Left lung (tissue), 10 donors: ENCODE measurements around the gene GALNT2. TPM values are rescaled to one million over a fixed set of nuclear protein-coding genes. Genes with fewer than 3 reads are reported as not detected.

Experiments used
- ATAC-seq: fragments of 200-7000 bp; cut with Tn5 transposase; one replicate; pipeline ENCODE4 v1.9.1; 2020; ENCODE audit warnings: moderate library complexity
- DNase-seq, 4 donors: peaks; one replicate each; pipeline ENCODE4 v3.0.0-alpha.2; 2013 to 2020
- H3K27ac ChIP-seq, 2 donors: fragments of 200-600 bp; sonication (generic) in 1 of 2; one replicate each; pipeline versions ENCODE4 v1.5.0 to v1.8.0; 2020 to 2021
- H3K27me3 ChIP-seq, 2 donors: fragments of 200-600 bp; sonication (generic) in 1 of 2; one replicate each; pipeline versions ENCODE4 v1.5.0 to v1.8.0; 2020 to 2021
- H3K36me3 ChIP-seq, 2 donors: fragments of 200-600 bp; sonication (generic) in 1 of 2; one replicate each; pipeline versions ENCODE4 v1.5.0 to v1.8.0; 2020 to 2021
- H3K4me1 ChIP-seq, 2 donors: fragments of 200-600 bp; one replicate each; pipeline ENCODE4 v1.8.0; 2021
- H3K4me3 ChIP-seq, 2 donors: fragments of 200-600 bp; sonication (generic) in 1 of 2; one replicate each; pipeline versions ENCODE4 v1.5.0 to v1.8.0; 2020 to 2021; ENCODE audit warnings: mild to moderate bottlenecking in 1 of 2
- H3K9me3 ChIP-seq, 2 donors: fragments of 200-600 bp; sonication (generic) in 1 of 2; one replicate each; pipeline versions ENCODE4 v1.5.0 to v1.8.0; 2020 to 2021
- intact Hi-C, 2 donors: fragments of 100-400 bp; cut with DNase I; formaldehyde crosslinking; loops; one replicate each; pipeline versions ENCODE4 v1.11.2 to v1.14.2; 2022
- polyA plus RNA-seq, 6 donors: library from polyadenylated mRNA; unstranded; fragments of 120-200 nt; gene quantifications; one replicate each; pipeline ENCODE4 v1.2.1, GENCODE V29; 2013; ENCODE audit not compliant: insufficient read length in 6 of 6
- total RNA-seq, 2 donors: library from RNA; stranded (reverse); fragmentation: NEBNext Ultra II Directional; extraction: Animal tissue kit (Norgen Biotek cat#: 25700); gene quantifications; one replicate each; pipeline ENCODE4 v1.2.1, GENCODE V29; 2021
- TF ChIP-seq, protein P1 (sequence below), 2 donors: fragments of 200-600 bp; sonication (generic) in 1 of 2; IDR thresholded peaks; one replicate each; pipeline versions ENCODE4 v1.5.0 to v1.8.0; 2021; ENCODE audit warnings: antibody characterized with exemption in 2 of 2
- donor health status: DM: no; HTN: yes; CAD: no.
- donor health status: DM: no; HTN: no; CAD: no.

Gene GALNT2
- total and polyA plus RNA-seq, 8 donors, result 27.6 to 114 (median 40.0) TPM

DNA sequence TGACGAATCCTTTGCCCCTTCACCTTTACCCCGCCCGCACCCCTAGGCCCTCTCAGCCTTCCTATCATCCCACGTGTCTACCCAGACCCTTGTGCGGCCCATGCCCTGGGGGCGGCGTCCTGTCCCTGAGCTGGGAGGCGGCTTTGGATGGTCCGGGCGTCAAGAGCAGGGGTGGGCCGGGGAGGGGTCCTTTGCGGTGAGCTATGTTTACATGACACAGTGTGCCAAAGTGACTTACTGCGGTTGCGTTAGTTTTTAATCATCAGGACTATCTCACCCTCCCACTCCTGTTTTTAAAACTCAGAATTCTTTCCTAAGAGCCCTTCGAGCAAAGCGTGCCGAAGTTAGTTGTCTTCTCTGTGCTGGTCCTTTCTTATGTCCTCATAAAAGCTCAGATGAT lies 214.5 kb downstream of the GALNT2 start:
- intact Hi-C loops, result no loop called here
- peak in 2 of 4 donors; percentile 25 to 78 for DNase-seq
- no peak overlapping the region for H3K4me3 ChIP-seq
- no peak overlapping the region for H3K27ac ChIP-seq
- ATAC-seq, result no peak
- peaks cover 0 to 61% of the 10 kb centered on the region in 2 donors for H3K36me3 ChIP-seq
- TF ChIP-seq, protein P1, sequence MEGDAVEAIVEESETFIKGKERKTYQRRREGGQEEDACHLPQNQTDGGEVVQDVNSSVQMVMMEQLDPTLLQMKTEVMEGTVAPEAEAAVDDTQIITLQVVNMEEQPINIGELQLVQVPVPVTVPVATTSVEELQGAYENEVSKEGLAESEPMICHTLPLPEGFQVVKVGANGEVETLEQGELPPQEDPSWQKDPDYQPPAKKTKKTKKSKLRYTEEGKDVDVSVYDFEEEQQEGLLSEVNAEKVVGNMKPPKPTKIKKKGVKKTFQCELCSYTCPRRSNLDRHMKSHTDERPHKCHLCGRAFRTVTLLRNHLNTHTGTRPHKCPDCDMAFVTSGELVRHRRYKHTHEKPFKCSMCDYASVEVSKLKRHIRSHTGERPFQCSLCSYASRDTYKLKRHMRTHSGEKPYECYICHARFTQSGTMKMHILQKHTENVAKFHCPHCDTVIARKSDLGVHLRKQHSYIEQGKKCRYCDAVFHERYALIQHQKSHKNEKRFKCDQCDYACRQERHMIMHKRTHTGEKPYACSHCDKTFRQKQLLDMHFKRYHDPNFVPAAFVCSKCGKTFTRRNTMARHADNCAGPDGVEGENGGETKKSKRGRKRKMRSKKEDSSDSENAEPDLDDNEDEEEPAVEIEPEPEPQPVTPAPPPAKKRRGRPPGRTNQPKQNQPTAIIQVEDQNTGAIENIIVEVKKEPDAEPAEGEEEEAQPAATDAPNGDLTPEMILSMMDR (IDR thresholded peaks at IDR 0.05), result no peak
- H3K4me1 ChIP-seq, result peaks cover 0 to 3% of the 10 kb centered on the region in 2 donors
- H3K27me3 ChIP-seq, result no peaks in the 10 kb centered on the region
- no peaks in the 10 kb centered on the region for H3K9me3 ChIP-seq

DNA sequence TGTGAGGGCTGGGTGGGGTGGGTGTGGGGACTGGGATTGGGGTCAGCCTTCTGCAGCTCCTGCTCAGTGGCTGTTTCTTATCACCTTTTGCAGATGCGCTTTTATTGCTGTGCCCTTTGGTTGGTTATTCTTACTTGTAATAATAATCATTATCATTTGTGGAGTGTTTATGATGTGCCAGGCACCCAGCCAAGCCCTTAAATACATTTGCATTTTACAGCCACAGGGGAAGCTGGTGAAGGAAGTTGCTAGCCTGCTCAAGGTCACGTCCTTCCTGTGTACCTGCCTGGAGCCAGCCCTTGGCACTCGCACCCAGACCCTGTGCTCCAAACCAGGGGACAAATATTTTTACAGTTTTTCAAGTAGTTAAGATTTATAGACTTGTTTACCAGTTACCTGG lies 215.1 kb downstream of the GALNT2 start:
- intact Hi-C loops, result no loop called here

DNA sequence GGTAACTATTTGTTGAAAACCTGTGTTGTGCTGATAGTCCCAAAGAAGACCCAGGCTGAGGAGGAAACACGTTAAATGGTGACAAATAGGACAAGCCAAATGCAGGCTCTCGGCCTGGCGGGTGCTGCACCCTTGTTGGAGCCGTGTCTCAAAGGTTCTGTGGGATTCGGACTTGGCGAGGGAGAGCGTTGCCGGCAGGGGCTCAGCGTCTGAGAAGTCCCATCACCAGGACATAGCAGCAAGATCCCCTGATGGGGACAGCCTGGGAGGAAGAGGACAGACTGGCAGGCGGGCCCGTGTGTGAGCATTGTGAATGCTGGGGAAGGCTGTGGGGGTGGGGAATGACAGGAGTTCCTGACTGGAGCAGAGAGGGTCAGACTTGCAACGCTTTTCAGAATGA lies 216.6 kb downstream of the GALNT2 start:
- peaks cover 0 to 41% of the 10 kb centered on the region in 2 donors for H3K36me3 ChIP-seq
- H3K4me3 ChIP-seq, result no peak overlapping the region
- intact Hi-C loops, result no loop called here
- TF ChIP-seq, protein P1 (IDR thresholded peaks at IDR 0.05), result no peak
- no peaks in the 10 kb centered on the region for H3K27me3 ChIP-seq
- DNase-seq (peak in 1 of 4 donors; percentile 26), ATAC-seq (no peak)
- H3K27ac ChIP-seq, result no peak overlapping the region
- peaks cover 0 to 3% of the 10 kb centered on the region in 2 donors for H3K4me1 ChIP-seq
- H3K9me3 ChIP-seq, result no peaks in the 10 kb centered on the region

More for the DNA sequence above, 215.1 kb downstream of the GALNT2 start:
- TF ChIP-seq, protein P1 (IDR thresholded peaks at IDR 0.05), result no peak
- H3K27ac ChIP-seq, result no peak overlapping the region
- no peaks in the 10 kb centered on the region for H3K27me3 ChIP-seq
- H3K9me3 ChIP-seq, result no peaks in the 10 kb centered on the region
- peak in 1 of 4 donors; percentile 7 for DNase-seq
- no peak overlapping the region for H3K4me3 ChIP-seq
- peaks cover 0 to 3% of the 10 kb centered on the region in 2 donors for H3K4me1 ChIP-seq
- ATAC-seq, result no peak
- peaks cover 0 to 55% of the 10 kb centered on the region in 2 donors for H3K36me3 ChIP-seq

DNA sequence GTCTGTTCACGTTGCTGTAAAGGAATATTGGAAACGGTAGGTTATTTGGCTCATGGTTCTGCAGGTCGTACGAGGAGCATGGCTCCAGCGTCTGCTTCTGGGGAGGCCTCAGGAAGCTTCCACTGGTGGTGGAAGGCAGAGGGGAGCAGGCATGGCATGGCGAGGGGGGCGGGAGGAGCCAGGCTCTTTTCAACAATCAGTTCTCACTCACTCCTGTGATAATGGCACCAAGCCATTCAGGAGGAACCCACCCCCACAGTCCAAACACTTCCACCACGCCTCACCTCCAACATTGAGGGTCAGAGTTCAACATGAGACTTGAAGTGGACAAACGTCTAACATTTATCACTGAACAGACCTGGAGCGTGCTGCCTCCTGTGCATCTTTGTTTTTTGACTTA lies 217.9 kb downstream of the GALNT2 start:
- TF ChIP-seq, protein P1 (IDR thresholded peaks at IDR 0.05), result no peak
- intact Hi-C loops, result no loop called here
- Histone ChIP-seq H3K9me3 (no peaks in the 10 kb centered on the region), H3K4me3 (no peak overlapping the region), H3K27ac (no peak overlapping the region), H3K27me3 (no peaks in the 10 kb centered on the region), H3K4me1 (peaks cover 0 to 3% of the 10 kb centered on the region in 2 donors), H3K36me3 (peaks cover 0 to 29% of the 10 kb centered on the region in 2 donors)
- ATAC-seq, result no peak
- peak in 1 of 4 donors; percentile 37 for DNase-seq

DNA sequence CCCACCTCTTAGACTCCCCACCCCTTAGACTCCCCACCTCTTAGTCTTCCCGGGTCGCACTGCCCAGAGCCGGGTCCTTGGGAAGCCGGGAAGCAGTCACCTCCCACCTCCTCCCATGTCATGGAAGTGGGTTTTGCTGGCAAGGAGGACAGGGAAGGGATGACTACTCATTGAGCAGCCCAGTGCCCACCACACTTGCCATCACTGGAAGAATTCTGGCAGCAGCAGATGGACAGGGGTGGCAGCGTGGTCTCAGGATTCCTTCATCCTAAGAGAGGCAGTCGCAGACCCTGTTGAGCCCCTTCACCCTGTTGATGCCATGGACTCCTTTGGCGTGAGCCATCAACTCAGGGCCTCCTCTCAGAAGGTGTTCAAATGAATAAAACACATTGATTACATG lies 218.3 kb downstream of the GALNT2 start:
- Histone ChIP-seq H3K36me3 (peaks cover 0 to 24% of the 10 kb centered on the region in 2 donors), H3K4me3 (no peak overlapping the region), H3K9me3 (no peaks in the 10 kb centered on the region), H3K27ac (no peak overlapping the region), H3K27me3 (no peaks in the 10 kb centered on the region), H3K4me1 (peaks cover 0 to 3% of the 10 kb centered on the region in 2 donors)
- ATAC-seq (no peak), DNase-seq (peak in 1 of 4 donors; percentile 13)
- TF ChIP-seq, protein P1 (IDR thresholded peaks at IDR 0.05), result no peak
- intact Hi-C loops, result no loop called here
